ENCODE measurements around the gene ADCY10. TPM values are rescaled to one million over a fixed set of nuclear protein-coding genes. Genes with fewer than 3 reads are reported as not detected.
A peak's percentile ranks its signal among the peaks of the same experiment; 100 is the strongest.

ADCY10 gene
- total and polyA plus RNA-seq, 9 of the 15 experiments (the other 6 are each of a cell fraction or from before 2014, with no cell fraction given) = 0.08 to 0.86 (median 0.22) TPM

DNA sequence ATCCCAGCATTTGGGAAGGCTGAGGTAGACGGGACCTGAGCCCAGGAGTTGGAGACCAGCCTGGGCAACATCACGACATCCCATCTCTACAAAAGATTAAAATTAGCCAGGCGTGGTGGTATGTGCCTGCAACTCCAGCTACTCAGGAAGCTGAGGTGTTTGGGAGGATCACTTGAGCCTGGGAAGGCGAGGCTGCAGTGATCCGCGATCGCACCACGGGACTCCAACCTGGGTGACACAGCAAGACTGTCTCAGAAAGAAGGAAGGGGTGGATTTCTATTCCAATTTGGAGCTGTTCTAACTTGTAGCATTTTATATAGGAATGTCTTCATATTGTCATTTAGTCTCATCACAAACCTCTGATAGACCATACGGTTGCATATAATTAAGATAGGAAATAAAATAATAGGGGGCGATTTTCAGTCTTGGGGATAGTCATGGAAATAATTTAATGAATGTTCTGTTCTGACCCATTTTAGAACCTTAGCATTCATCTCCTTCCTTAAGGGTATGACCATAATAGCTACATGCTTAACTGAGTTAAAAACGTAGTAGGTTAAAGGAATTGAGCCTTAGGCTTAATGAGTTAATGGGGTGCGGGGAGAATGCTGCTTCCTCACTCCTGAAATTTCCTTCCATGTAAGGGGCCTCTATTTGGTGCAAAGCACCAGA lies 93.1 kb downstream of the ADCY10 start (continued):
- TF ChIP-seq KDM2B (CRISPR knock-in tag; IDR thresholded peaks at IDR 0.05) = no peak
- TF ChIP-seq PTTG1 (tag; IDR thresholded peaks at IDR 0.05; ENCODE audit: low read depth) = no peak
- TF ChIP-seq SRSF3 (IDR thresholded peaks at IDR 0.05; ENCODE audit: insufficient read depth, low read length) = no peak
- no peak for TF ChIP-seq NEUROD1 (IDR thresholded peaks at IDR 0.05; ENCODE audit: borderline replicate concordance, low read depth, low read length, partially characterized antibody)
- TF ChIP-seq, protein P1, sequence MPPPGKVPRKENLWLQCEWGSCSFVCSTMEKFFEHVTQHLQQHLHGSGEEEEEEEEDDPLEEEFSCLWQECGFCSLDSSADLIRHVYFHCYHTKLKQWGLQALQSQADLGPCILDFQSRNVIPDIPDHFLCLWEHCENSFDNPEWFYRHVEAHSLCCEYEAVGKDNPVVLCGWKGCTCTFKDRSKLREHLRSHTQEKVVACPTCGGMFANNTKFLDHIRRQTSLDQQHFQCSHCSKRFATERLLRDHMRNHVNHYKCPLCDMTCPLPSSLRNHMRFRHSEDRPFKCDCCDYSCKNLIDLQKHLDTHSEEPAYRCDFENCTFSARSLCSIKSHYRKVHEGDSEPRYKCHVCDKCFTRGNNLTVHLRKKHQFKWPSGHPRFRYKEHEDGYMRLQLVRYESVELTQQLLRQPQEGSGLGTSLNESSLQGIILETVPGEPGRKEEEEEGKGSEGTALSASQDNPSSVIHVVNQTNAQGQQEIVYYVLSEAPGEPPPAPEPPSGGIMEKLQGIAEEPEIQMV (tag; conservative IDR thresholded peaks at IDR 0.05; ENCODE audit: low read depth) = 0 out of 2 replicates have a peak, but pooled peaks have one; percentile 26
- TF ChIP-seq BDP1 (IDR thresholded peaks at IDR 0.05; ENCODE audit: insufficient read depth, insufficient read length) = no peak
- 0 out of 2 replicates have a peak, but pooled peaks have one; percentile 36 for TF ChIP-seq ZNF707 (CRISPR knock-in tag; conservative IDR thresholded peaks at IDR 0.05)
- 0 out of 2 replicates have a peak, but pooled peaks have one; percentile 50 for TF ChIP-seq ZNF133 (CRISPR knock-in tag; IDR thresholded peaks at IDR 0.05)
- no peak for TF ChIP-seq PBX2 (CRISPR knock-in tag; IDR thresholded peaks at IDR 0.05; ENCODE audit: low read depth)
- no peak for TF ChIP-seq PBX2 (tag; conservative IDR thresholded peaks at IDR 0.05; ENCODE audit: low read depth)
- peak; percentile 57 for TF ChIP-seq ZEB2 (IDR thresholded peaks at IDR 0.05)
- TF ChIP-seq FOXJ2 (tag; IDR thresholded peaks at IDR 0.05) = 0 out of 2 replicates have a peak, but pooled peaks have one; percentile 34
- no peak for TF ChIP-seq EGR1 (conservative IDR thresholded peaks at IDR 0.05)
- TF ChIP-seq, protein P2, sequence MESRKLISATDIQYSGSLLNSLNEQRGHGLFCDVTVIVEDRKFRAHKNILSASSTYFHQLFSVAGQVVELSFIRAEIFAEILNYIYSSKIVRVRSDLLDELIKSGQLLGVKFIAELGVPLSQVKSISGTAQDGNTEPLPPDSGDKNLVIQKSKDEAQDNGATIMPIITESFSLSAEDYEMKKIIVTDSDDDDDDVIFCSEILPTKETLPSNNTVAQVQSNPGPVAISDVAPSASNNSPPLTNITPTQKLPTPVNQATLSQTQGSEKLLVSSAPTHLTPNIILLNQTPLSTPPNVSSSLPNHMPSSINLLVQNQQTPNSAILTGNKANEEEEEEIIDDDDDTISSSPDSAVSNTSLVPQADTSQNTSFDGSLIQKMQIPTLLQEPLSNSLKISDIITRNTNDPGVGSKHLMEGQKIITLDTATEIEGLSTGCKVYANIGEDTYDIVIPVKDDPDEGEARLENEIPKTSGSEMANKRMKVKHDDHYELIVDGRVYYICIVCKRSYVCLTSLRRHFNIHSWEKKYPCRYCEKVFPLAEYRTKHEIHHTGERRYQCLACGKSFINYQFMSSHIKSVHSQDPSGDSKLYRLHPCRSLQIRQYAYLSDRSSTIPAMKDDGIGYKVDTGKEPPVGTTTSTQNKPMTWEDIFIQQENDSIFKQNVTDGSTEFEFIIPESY (CRISPR knock-in tag; IDR thresholded peaks at IDR 0.05) = no peak
- TF ChIP-seq POLR2AphosphoS2 (IDR thresholded peaks at IDR 0.05; ENCODE audit: low read length) = no peak
- peak; percentile 17 for TF ChIP-seq ZFX (CRISPR knock-in tag; IDR thresholded peaks at IDR 0.05)
- TF ChIP-seq PTRF (tag; IDR thresholded peaks at IDR 0.05) = no peak
